OCI-M1 (cell line): ENCODE measurements around the gene SCAMP4.

Source experiments
- DNase-seq: peaks from one replicate; lab custom pipeline; 2025; lab: John Stamatoyannopoulos, UW

Gene SCAMP4

DNA sequence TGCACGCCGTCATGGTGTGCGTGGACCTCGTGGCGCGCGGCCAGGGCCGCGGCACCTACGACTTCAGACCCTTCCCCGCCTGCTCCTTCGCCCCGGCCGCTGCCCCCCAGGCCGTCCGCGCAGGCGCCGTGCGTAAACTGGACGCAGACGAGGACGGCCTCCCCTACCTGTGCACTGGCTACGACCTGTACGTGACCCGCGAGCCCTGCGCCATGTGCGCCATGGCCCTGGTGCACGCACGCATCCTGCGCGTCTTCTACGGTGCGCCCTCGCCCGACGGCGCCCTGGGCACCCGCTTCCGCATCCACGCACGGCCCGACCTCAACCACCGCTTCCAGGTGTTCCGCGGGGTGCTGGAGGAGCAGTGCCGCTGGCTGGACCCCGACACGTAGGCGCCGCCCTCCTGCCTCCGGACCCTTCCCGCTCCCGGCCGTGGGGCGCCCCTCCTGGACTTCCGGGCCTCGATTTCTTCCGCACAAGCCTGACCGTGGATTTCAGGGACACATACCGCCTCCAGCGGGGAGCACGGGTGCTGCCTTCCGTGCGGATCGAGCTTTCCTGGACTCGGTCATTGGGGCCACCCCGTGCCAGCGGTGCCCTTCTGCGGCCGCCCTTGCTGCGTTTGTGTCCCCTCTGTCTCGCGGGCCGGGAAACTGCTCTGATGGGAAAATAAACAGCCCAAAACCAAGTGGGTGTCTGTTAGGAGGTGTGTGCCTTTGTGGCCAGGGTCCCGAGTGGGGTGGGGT is 7.7 kb downstream of the SCAMP4 start:
- DNase-seq = no peak

DNA sequence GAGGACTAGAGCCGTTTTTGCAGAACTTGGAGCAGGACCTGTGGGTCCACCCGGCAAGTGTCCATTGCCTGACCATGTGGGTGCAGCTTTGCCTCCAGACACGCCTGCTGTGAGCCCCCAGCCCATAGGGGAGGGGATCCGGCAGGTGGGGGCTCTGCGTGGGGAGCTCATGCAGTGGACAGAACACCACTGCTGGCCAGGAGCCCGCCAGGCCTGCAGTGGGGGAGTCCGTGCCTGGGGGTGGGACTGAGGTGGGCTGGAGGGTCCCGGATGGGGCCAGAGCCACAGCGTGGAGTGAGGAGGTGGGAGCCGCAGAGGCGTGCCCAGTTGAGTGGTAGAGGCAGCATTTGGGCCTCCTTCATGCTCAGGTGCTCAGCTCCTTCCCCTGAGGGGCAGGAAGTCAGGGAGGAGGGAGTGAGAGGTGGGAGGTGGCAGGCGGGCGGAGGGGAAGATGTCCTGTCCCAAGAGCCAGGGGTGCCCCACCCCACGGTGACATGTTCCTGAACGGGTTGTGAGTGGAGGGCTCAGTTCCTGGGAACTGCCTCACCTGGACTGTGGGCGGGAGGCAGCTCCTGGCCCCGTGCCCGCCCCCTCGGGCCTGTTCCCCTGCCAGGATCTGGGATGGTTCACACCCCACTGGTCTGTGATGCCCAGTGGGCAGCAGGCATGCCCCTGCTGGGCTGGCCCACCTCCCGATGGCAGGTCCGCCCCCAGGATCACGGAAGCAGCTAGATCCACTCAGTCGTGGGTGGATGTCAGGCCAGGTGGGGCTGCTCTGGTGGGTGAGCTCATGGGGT is 8.8 kb downstream of the SCAMP4 start:
- no peak for DNase-seq

DNA sequence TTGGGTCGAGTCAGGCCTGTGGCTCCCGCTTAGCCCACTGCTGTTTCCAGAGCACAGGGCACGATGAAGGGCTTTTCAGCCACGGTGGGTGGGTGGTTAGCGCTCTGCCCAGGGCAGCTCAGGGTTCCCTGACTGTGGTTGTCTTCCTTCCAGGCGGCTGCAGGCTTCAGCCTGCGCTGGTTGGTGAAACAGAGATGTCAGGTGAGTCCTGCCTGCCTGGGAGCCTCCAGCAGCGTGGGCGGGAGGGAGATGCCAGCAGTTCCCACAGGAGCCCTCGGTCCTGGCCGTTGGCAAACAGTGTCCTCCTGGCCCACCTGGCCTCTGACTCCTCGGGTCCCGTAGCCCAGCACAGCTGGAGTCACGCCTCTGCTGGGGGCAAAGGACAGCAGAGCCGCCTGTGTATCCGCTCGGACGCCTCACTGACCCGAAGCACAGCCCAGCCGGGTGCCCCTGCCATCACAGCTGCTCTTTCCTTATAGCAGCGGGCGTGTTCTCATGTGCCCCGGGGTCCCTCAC is 9.7 kb downstream of the SCAMP4 start:
- DNase-seq = no peak

DNA sequence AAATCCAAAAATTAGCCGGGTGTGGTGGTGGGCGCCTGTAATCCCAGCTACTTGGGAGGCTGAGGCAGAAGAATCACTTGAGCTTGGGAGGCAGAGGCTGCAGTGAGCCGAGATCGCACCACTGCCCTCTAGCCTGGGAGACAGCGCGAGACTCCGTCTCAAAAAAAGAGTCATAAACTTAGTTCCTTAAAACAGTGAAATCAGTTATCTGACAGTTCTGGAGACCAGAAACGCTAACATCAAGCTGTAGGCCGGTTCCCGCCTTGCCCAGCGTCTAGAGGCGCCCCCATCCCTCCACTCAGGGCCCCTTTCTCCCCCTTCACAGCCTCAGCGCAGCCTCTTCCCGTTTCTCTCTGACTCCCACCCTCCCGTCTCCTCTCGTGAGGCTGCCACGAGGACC is 11.9 kb downstream of the SCAMP4 start:
- DNase-seq = no peak

DNA sequence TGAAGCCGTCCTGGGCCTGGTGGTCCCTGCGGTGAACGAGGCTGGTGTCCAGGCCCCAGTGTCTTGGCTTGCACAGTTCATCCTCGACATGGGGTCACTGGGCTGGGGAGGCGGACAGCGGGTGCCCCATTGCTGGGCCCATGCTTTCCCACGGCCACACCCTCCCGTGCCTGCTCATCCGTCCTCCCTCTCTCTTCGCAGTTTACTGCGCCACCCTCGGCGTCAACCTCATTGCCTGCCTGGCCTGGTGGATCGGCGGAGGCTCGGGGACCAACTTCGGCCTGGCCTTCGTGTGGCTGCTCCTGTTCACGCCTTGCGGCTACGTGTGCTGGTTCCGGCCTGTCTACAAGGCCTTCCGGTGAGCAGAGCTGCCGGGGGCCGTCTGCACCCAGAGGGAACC is 12.7 kb downstream of the SCAMP4 start:
- no peak for DNase-seq

DNA sequence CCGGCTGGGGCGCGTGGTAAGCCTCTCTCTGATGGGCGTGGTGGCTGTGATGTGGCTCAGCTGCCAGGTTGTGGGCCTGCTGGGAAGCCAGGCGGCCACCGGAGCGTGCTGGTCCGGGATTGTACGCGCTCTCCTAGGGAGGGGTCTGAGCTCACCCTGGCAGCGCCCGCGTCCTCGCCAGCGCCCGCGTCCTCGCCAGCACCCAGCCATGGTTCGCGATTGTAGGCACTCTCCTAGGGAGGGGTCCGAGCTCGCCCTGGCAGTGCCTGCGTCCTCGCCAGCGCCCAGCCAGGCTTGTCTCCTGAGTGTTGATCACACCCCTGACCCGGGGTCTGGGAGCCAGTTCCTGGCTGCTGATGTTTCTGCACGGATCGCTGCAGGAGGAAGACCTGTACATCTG is 13.8 kb downstream of the SCAMP4 start:
- no peak for DNase-seq

DNA sequence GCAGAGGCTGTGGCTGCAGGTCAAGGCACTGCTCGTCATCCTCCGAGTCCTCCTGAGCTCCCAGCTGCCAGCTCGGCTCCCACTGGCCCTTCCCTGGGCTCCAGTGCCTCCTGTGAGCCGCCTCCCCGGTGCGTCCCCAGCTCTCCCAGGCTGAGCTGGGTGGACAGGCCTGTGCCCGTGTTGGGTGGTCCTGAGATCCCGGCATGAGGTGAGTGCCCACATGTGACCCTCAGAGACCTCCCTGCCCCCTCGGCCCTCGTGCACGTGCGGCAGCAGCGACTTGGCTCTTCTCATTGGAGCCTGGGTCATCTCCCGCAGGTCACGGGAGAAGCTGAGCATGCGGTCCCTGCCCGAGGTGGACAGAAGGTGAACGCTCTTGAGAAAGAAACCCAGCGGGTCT is 15.4 kb downstream of the SCAMP4 start:
- no peak for DNase-seq

DNA sequence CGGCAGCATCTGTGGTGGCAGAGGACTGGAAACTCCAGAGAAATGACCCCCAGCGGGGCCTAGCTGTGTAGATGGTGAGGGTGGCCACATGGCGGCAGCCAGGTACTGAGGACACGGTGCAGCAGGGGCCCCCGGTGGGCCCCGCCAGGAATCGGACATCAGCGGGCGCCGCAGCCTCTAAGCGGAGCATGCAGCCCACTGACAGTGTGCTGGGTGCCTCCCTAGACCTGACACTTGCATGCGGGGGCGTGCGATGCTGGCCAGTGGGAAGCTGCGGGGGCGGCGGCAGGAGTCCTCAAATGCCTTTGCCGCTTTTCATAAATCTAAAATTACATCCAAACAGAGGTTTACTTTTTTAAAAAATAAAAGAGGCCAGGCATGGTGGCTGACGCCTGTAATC is 16.1 kb downstream of the SCAMP4 start:
- DNase-seq = no peak

DNA sequence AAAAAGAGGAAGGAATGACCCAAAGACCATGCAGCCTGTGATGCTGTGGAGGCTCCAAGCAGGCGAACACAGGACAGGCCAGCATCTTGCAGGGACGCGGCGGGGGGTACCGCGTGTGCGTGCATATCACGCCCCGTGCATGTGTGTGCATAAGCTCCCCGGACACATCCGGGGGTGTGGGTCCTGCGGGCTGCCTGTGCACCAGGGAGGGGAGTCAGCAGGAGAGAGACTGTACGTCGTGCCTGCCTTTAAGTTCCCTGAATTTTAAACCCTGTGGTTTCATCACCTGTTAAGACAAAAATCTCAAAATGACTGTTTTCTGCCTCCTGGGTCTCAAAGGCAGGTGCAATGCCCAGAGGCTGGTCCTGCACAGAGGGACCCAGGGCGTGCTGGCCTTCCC is 16.6 kb downstream of the SCAMP4 start:
- DNase-seq = no peak

DNA sequence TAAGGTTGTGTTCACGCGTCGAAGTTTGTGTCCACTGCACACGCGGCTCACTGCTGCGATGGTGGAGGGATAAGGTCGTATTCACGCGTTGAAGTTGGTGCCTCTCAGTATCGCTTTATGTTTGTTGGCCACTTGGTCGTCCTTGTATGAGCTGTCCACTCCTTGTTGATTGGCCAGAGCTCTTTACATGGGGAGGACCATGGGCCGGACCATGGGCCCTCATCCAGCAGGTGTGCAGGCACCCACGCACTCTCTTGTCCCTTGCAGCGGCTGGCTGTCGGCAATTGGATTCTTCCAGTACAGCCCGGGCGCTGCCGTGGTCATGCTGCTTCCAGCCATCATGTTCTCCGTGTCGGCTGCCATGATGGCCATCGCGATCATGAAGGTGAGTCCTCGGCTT is 17.6 kb downstream of the SCAMP4 start:
- no peak for DNase-seq

DNA sequence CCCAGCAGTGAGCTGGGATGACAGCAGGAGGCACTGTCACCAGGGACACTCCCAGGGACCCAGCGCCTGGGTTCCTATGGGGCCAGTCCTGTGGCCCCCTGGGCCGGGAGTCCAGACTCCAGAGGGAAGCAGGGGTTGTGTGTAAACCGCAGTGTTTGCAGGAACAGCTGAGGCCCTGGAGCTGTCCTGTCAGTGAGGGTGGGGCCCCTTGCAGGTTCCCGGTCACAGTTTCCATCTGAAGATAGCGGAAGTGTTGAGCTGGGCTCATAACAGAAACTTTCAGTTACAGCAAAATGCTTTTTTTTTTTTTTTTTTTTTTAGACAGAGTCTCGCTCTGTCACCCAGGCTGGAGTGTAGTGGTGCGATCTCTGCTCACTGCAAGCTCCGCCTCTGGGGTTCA is 18.1 kb downstream of the SCAMP4 start:
- no peak for DNase-seq

DNA sequence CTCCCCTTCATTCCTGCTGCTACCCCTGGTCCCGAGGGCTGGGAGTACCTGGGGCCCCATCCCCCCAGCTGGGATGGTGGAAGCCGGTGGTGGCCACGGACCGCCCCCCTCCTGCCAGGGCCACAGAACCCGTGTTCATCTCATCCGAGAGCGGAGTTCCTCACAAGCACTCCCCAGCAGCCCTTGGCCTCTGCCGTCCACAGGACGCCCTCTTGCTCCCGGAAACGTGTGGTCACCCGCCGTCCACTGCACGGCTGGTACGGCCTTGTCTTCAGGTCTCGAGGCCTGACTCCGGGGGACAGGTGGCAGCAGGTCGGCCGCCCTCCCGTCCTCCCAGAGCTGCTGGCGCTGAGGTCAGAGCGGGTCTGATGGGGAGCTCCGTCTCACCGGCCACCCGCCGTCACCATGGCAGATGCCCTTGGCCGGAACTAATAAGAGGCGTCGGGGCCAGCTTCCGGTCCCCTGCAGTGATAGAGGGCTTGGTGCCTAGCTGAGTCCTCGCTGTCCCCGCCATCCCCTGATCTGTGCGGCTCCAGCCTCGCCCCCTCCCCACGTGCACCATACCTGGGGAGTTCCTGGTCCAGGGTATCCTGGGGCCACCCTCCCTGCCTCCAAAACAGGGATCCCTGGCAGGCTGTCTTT is 19.2 kb downstream of the SCAMP4 start:
- DNase-seq = no peak

DNA sequence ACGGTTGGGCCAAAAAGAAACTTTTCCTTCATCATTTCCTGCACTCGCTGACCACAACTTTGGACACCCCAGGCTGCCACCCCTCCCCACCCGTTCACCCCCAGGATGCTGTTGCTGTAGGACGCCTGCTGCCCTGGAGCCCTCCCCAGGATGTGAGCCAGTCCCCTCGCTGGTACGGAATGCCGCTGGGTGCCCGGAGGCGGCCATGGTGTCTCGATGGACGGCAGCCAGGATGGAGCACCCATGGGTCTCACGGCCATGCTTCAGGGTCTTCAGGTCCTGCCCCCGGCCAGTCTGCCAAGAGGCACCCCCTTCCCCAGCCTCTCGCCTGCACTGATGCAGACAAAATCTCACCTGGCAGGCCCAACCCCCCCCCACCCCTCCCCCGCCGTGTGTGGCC is 20.3 kb downstream of the SCAMP4 start:
- DNase-seq = no peak

DNA sequence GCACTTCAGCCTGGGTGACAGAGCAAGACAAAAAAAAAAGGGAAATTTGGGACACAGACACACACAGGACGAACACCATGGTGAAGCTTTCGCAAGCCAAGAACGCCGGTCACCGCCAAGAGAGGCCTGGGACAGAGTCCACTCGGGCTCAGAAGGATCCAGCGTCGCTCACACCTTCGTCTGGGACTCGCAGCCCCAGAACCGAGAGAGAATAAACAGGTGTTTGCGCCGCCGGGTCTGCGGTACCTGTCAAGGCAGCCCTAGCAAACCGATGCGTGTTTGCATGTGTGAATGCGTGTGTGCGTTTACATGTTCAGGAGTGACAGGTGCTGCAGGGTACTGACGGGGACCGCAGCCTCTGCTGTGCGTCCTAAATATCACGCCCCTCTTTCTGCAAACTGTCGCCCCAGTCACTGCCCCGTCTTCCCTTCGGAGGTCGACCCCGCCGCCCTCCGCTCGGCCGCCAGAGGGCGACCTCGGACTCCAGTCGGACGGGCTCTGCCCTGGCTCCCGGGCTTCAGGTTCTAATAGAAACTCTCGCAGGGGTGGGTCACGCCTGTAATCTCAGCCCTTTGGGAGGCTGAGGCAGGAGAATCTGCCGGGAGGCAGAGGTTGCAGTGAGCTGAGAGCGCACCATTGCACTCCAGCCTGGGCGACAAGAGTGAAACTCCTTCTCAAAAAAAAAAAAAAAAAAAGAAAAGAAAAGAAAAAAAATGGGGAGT is 24.0 kb downstream of the SCAMP4 start:
- DNase-seq = peak; percentile 78

DNA sequence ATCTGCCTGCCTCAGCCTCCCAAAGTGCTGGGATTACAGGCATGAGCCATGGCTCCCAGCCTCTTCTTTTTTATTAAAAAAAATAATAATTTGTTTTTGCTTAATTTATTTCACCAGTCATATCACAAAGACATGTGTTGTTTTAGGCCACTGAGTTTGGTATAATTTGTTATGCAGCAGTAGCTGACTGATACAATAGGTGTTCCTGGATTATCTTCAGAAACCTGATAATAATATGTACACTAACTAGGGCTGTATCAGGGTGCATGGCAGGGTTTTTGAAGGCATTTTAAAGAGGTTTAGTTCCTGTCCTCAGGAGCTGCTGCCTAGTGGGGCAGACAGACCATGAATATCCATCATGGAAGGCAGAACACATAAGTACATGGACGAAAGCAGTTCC is 26.2 kb downstream of the SCAMP4 start:
- no peak for DNase-seq

DNA sequence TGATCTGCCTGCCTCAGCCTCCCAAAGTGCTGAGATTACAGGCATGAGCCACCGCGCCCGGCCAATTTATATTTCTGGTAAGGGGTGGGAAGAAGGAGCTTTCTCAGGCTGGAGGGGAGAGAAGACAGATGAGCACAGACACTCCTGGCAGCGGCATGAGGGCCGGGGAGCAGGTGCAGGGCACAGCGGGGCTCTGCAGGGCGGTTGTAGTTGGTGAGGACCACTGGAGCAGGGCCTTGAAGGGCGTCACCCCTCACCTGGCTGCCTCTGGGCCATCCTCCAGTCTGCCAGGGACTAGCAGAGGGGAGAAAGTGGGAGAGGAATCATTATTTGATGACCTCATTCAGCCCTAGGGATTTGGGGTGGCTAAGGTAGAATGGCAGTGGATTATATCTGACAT is 27.2 kb downstream of the SCAMP4 start:
- no peak for DNase-seq

DNA sequence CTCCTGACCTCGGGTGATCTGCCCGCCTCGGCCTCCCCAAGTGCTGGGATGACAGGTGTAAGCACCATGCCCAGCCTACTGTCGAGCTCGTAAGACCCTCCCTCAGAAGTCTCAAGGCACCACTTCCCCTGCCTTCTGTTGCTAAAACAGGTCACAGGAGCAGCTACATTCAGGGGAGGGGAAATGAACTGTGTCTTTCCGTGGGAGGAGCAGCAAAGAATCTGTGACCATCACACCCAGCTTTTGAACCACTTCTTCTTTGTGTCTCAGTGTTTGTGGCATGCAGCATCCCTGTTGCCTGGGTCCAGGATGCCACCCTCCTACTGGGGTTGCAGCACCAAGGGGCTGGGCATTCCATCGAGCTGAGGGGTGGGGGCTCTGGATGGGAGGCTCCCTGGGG is 28.0 kb downstream of the SCAMP4 start:
- no peak for DNase-seq

DNA sequence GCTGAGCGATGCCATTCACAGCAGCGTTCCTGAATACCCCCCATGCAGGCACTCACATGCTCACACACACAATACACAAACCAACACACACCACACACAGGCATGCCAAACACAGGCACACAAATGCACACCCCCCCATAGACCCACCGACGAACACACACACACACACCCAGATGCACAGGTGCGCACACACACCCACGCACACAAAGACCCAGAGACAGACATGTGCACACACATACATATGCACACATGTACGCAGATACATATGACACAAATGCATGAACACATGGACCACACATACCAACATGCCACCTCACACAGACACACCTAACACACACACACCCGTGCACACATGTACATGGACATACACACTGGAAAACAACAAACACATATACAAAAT is 28.7 kb downstream of the SCAMP4 start:
- no peak for DNase-seq

DNA sequence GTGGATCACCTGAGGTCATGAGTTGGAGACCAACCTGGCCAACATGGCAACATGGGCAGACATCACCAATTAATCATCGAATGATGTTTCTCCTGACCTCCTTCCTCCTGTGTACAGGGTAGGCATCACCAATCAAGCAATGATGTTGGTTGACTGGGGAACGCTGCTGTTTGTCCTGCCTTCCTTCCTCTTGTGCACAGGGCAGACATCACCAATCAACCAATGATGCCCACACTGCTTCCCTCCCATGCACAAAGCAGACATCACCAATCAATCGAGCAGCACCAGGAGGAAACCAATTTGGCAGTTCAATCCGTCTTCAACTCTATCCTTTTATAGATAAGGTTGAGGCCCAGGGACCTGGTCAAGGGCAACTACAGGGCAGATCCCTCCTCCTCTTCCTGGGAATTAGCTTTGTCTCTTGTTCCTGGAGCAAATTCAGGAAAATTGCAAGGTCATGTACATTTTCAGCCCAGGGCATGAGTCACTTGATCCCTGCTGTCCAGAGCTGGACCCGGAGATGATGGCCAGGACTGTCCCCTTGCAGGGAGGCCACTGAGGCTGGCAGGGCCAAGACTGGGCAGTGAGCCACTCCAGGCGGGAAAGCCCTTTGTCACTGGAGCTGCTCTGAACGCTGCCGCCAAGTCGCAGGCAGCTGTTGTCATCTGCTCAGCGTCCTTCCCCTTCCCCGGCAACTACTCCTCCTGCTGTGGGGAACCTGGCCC is 30.4 kb downstream of the SCAMP4 start:
- peak; percentile 46 for DNase-seq

DNA sequence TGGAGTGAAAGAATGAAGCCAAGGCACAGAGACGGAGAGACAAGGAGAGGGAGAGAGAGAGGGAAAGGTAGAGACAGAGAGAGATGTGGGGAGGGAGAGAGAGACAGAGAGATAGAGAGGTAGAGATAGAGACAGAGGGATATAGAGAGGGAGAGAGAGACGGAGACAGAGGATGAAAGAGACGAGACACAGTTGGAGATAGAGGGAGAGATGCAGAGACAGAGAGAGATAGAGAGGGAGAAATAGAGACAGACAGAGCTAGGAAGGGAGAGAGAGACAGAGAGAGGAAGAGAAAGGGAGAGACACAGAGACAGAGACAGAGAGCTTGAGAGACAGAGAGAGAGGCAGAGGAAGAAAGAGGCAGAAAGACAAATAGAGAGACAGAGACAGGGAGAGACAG is 31.2 kb downstream of the SCAMP4 start:
- DNase-seq = no peak

DNA sequence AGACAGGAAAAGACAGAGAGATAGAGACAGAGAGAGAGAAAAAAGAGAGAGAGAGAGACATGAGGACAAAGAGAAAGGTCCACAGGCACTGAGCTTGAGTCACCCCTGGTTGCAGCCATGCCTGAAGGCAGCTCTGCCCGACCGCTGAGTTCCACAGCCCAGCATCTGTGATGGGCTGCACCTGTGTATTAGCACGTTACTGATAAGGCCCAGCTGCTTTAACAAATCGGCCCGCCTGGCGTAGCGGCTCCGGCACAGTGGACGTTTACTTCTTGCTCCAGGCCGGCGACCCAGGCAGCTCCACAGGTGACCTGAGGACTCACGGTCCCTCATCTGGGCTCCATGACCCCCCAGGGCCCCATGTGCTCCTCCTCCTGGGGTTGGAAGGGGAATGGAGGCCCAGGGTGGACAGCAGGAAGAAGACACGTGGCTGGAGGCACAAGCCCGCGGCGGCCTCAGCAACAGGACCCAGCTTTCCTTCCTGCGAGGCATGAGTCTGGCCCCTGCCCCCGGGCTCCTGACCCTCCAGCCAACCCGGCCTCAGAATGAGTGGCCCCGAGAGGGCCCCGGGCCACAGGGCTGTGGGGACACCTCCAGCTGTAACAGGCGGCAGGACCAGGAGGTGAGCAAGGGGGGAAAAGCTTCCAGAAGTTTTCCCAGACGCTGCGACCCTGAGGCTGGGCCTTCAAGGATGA is 31.9 kb downstream of the SCAMP4 start:
- DNase-seq = no peak
